IMR-90 (cell line): Measurements from ENCODE around the gene ANKRD63. TPM values are rescaled to one million over a fixed set of nuclear protein-coding genes. Genes with fewer than 3 reads are reported as not detected.

Source experiments
- ATAC-seq: fragments of 200-7000 bp; cut with Tn5 transposase; 2 replicates; pipeline ENCODE4 v1.9.1; 2020; ENCODE audit warnings: low read depth, mild to moderate bottlenecking, moderate library complexity
- BruUV-seq: library from RNA; stranded (reverse); fragments of 400-500 nt; replicated peaks from 2 replicates; lab custom pipeline; 2021; lab: Mats Ljungman, UMichigan
- CTCF ChIA-PET: fragments of 300-600 bp; formaldehyde crosslinking; extraction: SDS; loops from one replicate; lab custom pipeline; 2021; ENCODE audit warnings: antibody characterized with exemption; lab: Yijun Ruan, JAX
- POLR2A ChIA-PET: fragments of 300-600 bp; sonication (Branson Sonifier 250); formaldehyde crosslinking; loops from one replicate; lab custom pipeline; 2022; ENCODE audit warnings: antibody characterized with exemption; ENCODE audit not compliant: unreplicated experiment; lab: Charles Lee
- DNase-seq: peaks from one replicate; pipeline ENCODE4 v3.0.0; 2013
- H2AFZ ChIP-seq: replicated peaks from 2 replicates; pipeline ENCODE3; 2013; ENCODE audit warnings: low read length, mild to moderate bottlenecking; ENCODE audit not compliant: poor library complexity
- H2AK5ac ChIP-seq: 2 replicates; pipeline ENCODE4 v1.6.1; 2013; ENCODE audit warnings: low read depth, low read length, inconsistent platforms
- H2AK9ac ChIP-seq: replicated peaks from 2 replicates; pipeline ENCODE3; 2013; ENCODE audit warnings: mild to moderate bottlenecking, low read depth, low read length, moderate library complexity; ENCODE audit not compliant: poor library complexity
- H2BK120ac ChIP-seq: 2 replicates; pipeline ENCODE4 v1.6.1; 2013; ENCODE audit warnings: low read depth, low read length, inconsistent platforms
- H2BK15ac ChIP-seq: 3 replicates; pipeline ENCODE4 v1.6.1; 2013; ENCODE audit warnings: low read depth, low read length, inconsistent platforms
- H2BK20ac ChIP-seq: 2 replicates; pipeline ENCODE4 v1.6.1; 2013; ENCODE audit warnings: low read depth, mild to moderate bottlenecking, inconsistent platforms, low read length, moderate library complexity
- H2BK5ac ChIP-seq: 2 replicates; pipeline ENCODE4 v1.6.1; 2013; ENCODE audit warnings: mild to moderate bottlenecking, low read depth, low read length, inconsistent platforms; ENCODE audit not compliant: poor library complexity, severe bottlenecking
- H3K14ac ChIP-seq: replicated peaks from 2 replicates; pipeline ENCODE4 v1.6.1; 2013; ENCODE audit warnings: low read depth, low read length, inconsistent platforms
- H3K18ac ChIP-seq: 2 replicates; pipeline ENCODE4 v1.6.1; 2013; ENCODE audit warnings: low read depth, low read length, control low read depth
- H3K23ac ChIP-seq: 2 replicates; pipeline ENCODE4 v1.6.1; 2013; ENCODE audit warnings: low read depth, low read length, inconsistent platforms
- H3K27ac ChIP-seq: 2 replicates; pipeline ENCODE4 v1.5.1; 2013; ENCODE audit warnings: mild to moderate bottlenecking, control low read depth, low read length; ENCODE audit not compliant: insufficient read depth
- H3K27me3 ChIP-seq: 2 replicates; pipeline ENCODE4 v1.6.1; 2013; ENCODE audit warnings: low read length; ENCODE audit not compliant: control insufficient read depth, insufficient read depth
- H3K36me3 ChIP-seq: 2 replicates; pipeline ENCODE4 v1.6.1; 2013; ENCODE audit warnings: low read length, mixed read lengths; ENCODE audit not compliant: control insufficient read depth, insufficient read depth
- H3K4ac ChIP-seq: 2 replicates; pipeline ENCODE4 v1.6.1; 2013; ENCODE audit warnings: low read depth, low read length, inconsistent platforms
- H3K4me1 ChIP-seq: 2 replicates; pipeline ENCODE4 v1.6.1; 2013; ENCODE audit warnings: low read length, mixed read lengths; ENCODE audit not compliant: control insufficient read depth, insufficient read depth
- H3K4me2 ChIP-seq: 2 replicates; pipeline ENCODE4 v1.6.1; 2013; ENCODE audit warnings: low read depth, mild to moderate bottlenecking, control low read depth, low read length, moderate library complexity
- H3K4me3 ChIP-seq: 2 replicates; pipeline ENCODE4 v1.5.1; 2013; ENCODE audit warnings: low read depth, mild to moderate bottlenecking, control low read depth, low read length, moderate library complexity; ENCODE audit not compliant: insufficient read depth
- H3K56ac ChIP-seq: 2 replicates; pipeline ENCODE4 v1.6.1; 2013; ENCODE audit warnings: low read length, inconsistent platforms; ENCODE audit not compliant: insufficient read depth; ENCODE audit errors: extremely low read depth
- H3K79me1 ChIP-seq, 2 experiments: 2 replicates each; pipeline ENCODE4 v1.6.1; 2013; ENCODE audit warnings: low read length in 2 of 2, inconsistent platforms in 1 of 2, low read depth in 1 of 2
- H3K9ac ChIP-seq: 2 replicates; pipeline ENCODE4 v1.6.1; 2013; ENCODE audit warnings: low read depth, low read length, control low read depth
- H3K9me1 ChIP-seq: 2 replicates; pipeline ENCODE4 v1.6.1; 2013; ENCODE audit warnings: low read length, inconsistent platforms; ENCODE audit not compliant: insufficient read depth
- H3K9me3 ChIP-seq: 2 replicates; pipeline ENCODE4 v1.6.1; 2013; ENCODE audit warnings: low read length; ENCODE audit not compliant: control insufficient read depth, insufficient read depth
- H4K20me1 ChIP-seq: 2 replicates; pipeline ENCODE4 v1.6.1; 2013; ENCODE audit warnings: low read length, inconsistent platforms; ENCODE audit not compliant: insufficient read depth
- H4K5ac ChIP-seq: 2 replicates; pipeline ENCODE4 v1.6.1; 2013; ENCODE audit warnings: mild to moderate bottlenecking, low read depth, low read length, control low read depth
- H4K8ac ChIP-seq, 2 experiments: 2 replicates each; pipeline ENCODE4 v1.6.1; 2013; ENCODE audit warnings: low read depth in 2 of 2, low read length in 2 of 2, control low read depth in 1 of 2, inconsistent platforms in 1 of 2
- H4K91ac ChIP-seq: 2 replicates; pipeline ENCODE4 v1.6.1; 2013; ENCODE audit warnings: low read depth, low read length, inconsistent platforms; ENCODE audit not compliant: insufficient read depth
- BHLHE40 ChIP-seq: fragments of 150-350 bp; IDR thresholded peaks from 2 replicates; pipeline ENCODE4 v1.6.1; 2016; ENCODE audit warnings: mild to moderate bottlenecking, low read depth, low read length
- CEBPB ChIP-seq: IDR thresholded peaks from 2 replicates; pipeline ENCODE4 v1.6.1; 2012; ENCODE audit warnings: low read depth, low read length, improper control_type of control experiment
- CHD1 ChIP-seq: IDR thresholded peaks from 2 replicates; pipeline ENCODE4 v1.6.1; 2012; ENCODE audit warnings: low read depth, low read length, improper control_type of control experiment
- MAFK ChIP-seq: IDR thresholded peaks from 2 replicates; pipeline ENCODE4 v1.6.1; 2012; ENCODE audit warnings: low read depth, low read length, improper control_type of control experiment
- MAZ ChIP-seq: IDR thresholded peaks from 2 replicates; pipeline ENCODE4 v1.6.1; 2012; ENCODE audit warnings: low read depth, mild to moderate bottlenecking, low read length, improper control_type of control experiment, moderate library complexity, borderline replicate concordance
- MXI1 ChIP-seq: IDR thresholded peaks from 2 replicates; pipeline ENCODE4 v1.6.1; 2012; ENCODE audit warnings: low read depth, mild to moderate bottlenecking, low read length, moderate library complexity, borderline replicate concordance
- POLR2A ChIP-seq: IDR thresholded peaks from 2 replicates; pipeline ENCODE4 v1.6.1; 2012; ENCODE audit warnings: mild to moderate bottlenecking, low read depth, low read length
- RAD21 ChIP-seq: IDR thresholded peaks from 2 replicates; pipeline ENCODE4 v1.6.1; 2012; ENCODE audit warnings: low read length, improper control_type of control experiment
- RFX5 ChIP-seq: IDR thresholded peaks from 2 replicates; pipeline ENCODE4 v1.8.0; 2012; ENCODE audit warnings: low read depth, mild to moderate bottlenecking, low read length, moderate library complexity
- SMC3 ChIP-seq: fragments of 150-350 bp; IDR thresholded peaks from 2 replicates; pipeline ENCODE4 v1.6.1; 2016; ENCODE audit warnings: low read depth, mild to moderate bottlenecking, antibody characterized with exemption, low read length, moderate library complexity
- WGBS, 2 experiments: methylation state at CpG; one replicate each; pipeline versions ENCODE4 v1.1.5 to v1.1.7; 2013; ENCODE audit warnings: missing lambda C conversion rate in 2 of 2; ENCODE audit not compliant: insufficient read length in 1 of 2; ENCODE audit errors: extremely low coverage in 2 of 2; 5-methylcytosine and 5-hydroxymethylcytosine counted together
- dilution Hi-C: fragments of 300-500 bp; cut with HindIII; formaldehyde crosslinking; loops from one replicate; pipeline ENCODE4 v1.14.3; 2018; ENCODE audit warnings: low sequenced_read_pairs; ENCODE audit not compliant: unreplicated experiment
- in situ Hi-C: fragments of 300-500 bp; cut with MboI; formaldehyde crosslinking; loops from 3 replicates; pipeline ENCODE4 v1.14.3; 2019; ENCODE audit warnings: low sequenced_read_pairs, inconsistent platforms, mixed read lengths
- intact Hi-C: fragments of 100-400 bp; cut with micrococcal nuclease; formaldehyde crosslinking; loops from 2 replicates; pipeline ENCODE4 v1.10.0; 2022
- polyA plus RNA-seq, 3 experiments: library from polyadenylated mRNA; depleted of rRNA; stranded (reverse); fragments of >200 nt; gene quantifications; 2 replicates each; pipeline ENCODE4 v1.2.3, GENCODE V29; 2012; ENCODE audit warnings: low replicate concordance in 1 of 3
- total RNA-seq: library from RNA; depleted of rRNA; stranded (reverse); fragments of >200 nt; gene quantifications from 2 replicates; pipeline ENCODE4 v1.2.3, GENCODE V29; 2012
- TF ChIP-seq, protein P1 (sequence below): fragments of 150-350 bp; IDR thresholded peaks from 2 replicates; pipeline ENCODE4 v1.6.1; 2016; ENCODE audit warnings: low read depth, mild to moderate bottlenecking, low read length, moderate library complexity, borderline replicate concordance

The ANKRD63 gene
- total and polyA plus RNA-seq, 2 of the 4 experiments (the other 2 are of a cell fraction): not detected

DNA sequence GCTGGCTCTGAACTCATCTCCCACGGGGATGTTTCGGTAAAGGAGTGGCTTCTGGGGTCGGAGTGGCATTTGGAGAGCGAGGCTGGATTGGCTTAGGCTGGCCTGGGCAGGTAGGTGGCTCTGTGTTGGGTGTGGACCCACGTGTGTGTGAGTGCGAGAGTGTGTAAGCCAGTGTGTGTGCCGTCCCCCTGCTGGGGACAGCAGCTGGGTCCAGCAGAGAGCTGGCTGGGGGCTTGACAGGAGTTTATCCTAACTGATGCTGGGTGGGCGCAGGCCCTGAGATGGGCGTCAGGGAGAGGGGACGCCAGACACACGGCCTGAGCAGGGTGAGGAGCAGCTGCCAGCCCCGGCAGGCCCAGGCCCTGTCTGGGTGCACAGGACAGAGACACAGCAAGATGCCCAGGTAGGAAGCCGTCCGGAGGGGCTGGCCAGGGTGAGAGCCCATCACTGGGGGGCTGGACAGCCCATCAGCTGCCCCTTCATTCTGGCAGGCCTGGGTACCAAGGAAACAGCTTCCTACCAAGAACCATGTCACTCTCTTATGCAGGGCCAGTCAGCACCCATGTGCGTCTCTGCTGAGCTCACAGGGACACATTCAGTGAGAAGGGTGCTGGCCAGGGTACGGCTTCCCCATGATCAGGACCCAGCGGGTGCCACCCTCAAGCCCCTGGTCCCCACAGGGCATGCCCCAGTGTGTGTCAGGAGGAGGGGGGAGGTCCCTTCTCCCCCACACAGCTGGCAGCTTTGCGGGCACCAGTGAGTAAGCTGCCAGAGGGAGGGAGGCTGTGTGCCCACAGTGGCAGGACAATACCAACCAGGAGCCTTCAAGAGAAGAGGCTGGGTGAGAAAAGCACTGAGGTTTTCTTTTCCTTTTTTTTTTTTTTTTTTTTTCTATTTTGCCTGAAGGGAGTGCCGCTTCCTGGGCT, 42.9 kb downstream of the ANKRD63 start:
- Histone ChIP-seq H2BK20ac (no peak overlapping the region), H3K9me3 (no peaks in the 10 kb centered on the region), H2BK15ac (no peak overlapping the region), H2AK9ac (no peak overlapping the region), H3K18ac (no peak overlapping the region), H3K9me1 (no peaks in the 10 kb centered on the region), H4K5ac (no peak overlapping the region), H4K8ac (no peak overlapping the region), H4K91ac (no peak overlapping the region), H3K36me3 (no peaks in the 10 kb centered on the region), H4K20me1 (no peaks in the 10 kb centered on the region), H3K4me1 (peaks cover 3% of the 10 kb centered on the region; the same call in 1 of the 2 replicates), H3K27me3 (peaks cover 20% of the 10 kb centered on the region; the same call in 1 of the 2 replicates), H3K4me2 (no peak overlapping the region), H2BK5ac (no peak overlapping the region), H3K4me3 (no peak overlapping the region), H2AK5ac (no peak overlapping the region), H2AFZ (no peak overlapping the region), H3K56ac (no peak overlapping the region), H3K27ac (no peak overlapping the region), H3K9ac (no peak overlapping the region), H2BK120ac (no peak overlapping the region), H3K14ac (no peak overlapping the region), H3K23ac (no peak overlapping the region), H3K4ac (no peak overlapping the region), H3K79me1 (no peaks in the 10 kb centered on the region)
- dilution Hi-C loops (no loop called here), in situ Hi-C loops (no loop called here), intact Hi-C loops (no loop called here)
- 78% methylated on average over 9 of the region's 19 CpGs; no CpG with 5 or more reads in 1 of the 2 experiments for WGBS, 2 experiments
- TF ChIP-seq, protein P1, sequence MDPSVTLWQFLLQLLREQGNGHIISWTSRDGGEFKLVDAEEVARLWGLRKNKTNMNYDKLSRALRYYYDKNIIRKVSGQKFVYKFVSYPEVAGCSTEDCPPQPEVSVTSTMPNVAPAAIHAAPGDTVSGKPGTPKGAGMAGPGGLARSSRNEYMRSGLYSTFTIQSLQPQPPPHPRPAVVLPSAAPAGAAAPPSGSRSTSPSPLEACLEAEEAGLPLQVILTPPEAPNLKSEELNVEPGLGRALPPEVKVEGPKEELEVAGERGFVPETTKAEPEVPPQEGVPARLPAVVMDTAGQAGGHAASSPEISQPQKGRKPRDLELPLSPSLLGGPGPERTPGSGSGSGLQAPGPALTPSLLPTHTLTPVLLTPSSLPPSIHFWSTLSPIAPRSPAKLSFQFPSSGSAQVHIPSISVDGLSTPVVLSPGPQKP: no peak
- TF ChIP-seq MXI1 (no peak), CEBPB (no peak), RAD21 (no peak), RFX5 (no peak), POLR2A (no peak), CHD1 (no peak), MAFK (no peak), SMC3 (no peak), BHLHE40 (no peak), MAZ (no peak)
- CTCF ChIA-PET: interaction anchor here (0.5 to 1.1 kb wide), 3 partner anchors 39 to 1540 kb away, joined by 3 to 4 read pairs (median 3); no protein-coding TSS in a partner anchor
- POLR2A ChIA-PET: no interaction called here
- BruUV-seq: no TSS peak
- ATAC-seq (no peak), DNase-seq (no peak)
